GM12892 (cell line): ENCODE results near the gene NT5DC4.

Experiments used
- POLR2A ChIP-seq: IDR thresholded peaks from 2 replicates; pipeline ENCODE4 v1.6.1; 2011; ENCODE audit warnings: low read depth, low read length, control low read depth
- POLR2AphosphoS5 ChIP-seq: IDR thresholded peaks from 2 replicates; pipeline ENCODE4 v1.6.1; 2011; ENCODE audit warnings: low read depth, low read length, control low read depth

DNA sequence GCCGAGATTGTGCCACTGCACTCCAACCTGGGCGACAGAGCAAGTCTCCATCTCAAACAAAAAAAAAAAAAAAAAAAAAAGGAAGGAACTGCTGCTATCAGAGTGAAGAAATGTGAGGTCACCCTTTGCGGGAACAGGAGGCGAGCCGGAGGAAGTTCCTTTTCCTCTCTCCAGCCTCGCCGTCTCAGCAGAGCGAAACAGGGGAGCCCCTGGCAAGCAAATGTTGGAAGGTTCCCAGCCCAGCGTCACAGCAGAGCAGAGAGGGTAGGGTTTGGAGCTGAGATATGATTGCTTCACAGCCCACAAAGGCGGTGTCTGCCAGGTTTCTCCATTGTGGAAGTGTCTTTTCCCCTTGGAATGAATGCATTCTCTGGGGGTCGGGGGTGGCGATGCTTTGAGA is 46.6 kb upstream of the NT5DC4 start:
- TF ChIP-seq POLR2A (no peak), POLR2AphosphoS5 (no peak)
